CD4-positive, alpha-beta T cell treated with Interleukin-6 for 4 hours (primary cell): ENCODE results near the gene COL8A2.
"Not testable (repeated sequence)": the region's sequence is repeated elsewhere in the genome, so short reads cannot be mapped to it uniquely, and the experiment has no call there.

Experiments used
- DNase-seq: peaks from one replicate; pipeline ENCODE4 v3.0.0-alpha.2; 2020; ENCODE audit warnings: mixed read lengths

Gene COL8A2

DNA sequence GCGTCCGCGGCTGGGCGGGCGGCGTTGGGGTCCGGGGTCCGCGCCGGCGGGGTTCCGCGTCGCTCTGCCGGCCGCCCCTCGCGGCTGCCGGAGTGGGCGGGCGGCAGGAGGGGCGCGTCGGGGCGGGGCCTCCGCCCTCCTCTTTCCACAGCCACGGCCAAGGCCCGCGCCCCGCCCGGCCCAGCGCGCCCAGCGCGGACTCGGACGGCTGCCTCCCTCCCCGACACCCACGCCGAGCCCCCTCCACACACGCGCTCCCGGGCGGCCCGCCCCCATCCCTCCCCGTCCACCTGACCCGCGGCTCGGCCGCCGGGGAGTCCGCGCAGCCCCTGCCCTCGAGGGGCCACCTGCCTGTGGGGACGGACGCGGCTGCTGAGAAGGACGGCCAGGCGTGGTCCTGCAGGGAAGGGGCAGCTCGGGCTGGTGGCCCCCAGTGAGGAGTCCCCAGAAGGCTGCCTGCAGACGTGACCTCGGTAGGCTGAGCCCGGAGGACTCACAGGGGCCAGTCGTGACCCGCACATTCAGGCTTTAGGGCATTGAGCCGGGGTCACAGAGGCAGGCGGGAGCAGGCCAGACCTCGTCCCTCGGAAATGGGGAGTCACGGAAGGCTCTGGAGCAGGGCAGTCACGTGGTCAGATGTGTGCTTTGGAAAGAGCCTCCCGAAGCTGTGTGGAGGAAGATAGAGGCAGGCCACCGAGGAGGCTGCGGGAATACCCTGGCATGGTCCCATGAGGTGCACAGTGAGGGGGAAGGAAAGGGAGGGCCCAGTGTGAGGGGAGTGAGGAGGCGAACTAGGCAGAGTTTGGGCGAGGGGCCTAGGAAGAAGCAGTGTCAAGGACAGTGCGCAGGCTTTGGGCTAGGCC is at the start of gene COL8A2:
Gene COL8A2, minus strand, starts transcription at position 94 of the 863 bp plus-strand sequence. CDS start 24,980 bp downstream, outside the sequence.
- no peak for DNase-seq

DNA sequence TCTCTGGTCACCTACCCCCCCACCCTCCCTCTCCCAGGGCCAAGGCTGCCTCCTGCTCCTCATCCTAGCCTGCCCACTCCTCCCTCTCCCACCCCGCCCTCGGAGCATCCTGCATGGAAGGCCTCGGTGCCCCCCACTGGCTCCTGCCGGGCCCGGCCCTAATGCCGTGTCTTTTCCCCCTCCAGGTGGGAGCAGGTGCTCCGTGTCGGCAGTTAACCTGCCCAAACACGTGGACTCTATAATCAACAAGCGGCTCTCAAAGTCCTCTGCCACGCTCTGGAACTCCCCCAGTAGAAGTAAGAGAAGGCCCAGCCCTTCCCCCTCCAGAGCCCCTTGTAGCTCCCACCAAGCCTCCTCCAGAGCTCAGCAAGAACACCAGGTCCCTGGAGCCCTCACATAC is 49.7 kb upstream of the COL8A2 start:
- DNase-seq = no peak

DNA sequence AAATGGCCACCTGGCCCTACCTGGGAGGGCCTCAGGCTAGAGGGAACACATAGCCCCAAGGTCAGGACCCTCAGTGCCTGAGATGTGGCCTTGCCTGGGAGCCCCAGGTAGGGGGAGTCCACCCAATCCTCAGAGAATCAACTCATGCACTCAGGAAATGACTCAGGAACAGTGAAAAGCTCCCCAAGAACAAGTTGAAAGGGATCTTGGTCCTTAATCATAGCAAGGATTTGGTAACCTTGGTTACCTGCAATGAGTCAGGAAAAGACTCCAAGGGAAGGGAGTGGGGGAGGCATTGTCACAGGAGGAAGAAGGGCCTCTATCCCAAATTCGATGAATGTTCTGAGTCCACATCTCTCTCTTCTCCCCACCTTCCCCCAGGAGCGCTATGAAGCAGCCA is 48.0 kb upstream of the COL8A2 start:
- DNase-seq = no peak

DNA sequence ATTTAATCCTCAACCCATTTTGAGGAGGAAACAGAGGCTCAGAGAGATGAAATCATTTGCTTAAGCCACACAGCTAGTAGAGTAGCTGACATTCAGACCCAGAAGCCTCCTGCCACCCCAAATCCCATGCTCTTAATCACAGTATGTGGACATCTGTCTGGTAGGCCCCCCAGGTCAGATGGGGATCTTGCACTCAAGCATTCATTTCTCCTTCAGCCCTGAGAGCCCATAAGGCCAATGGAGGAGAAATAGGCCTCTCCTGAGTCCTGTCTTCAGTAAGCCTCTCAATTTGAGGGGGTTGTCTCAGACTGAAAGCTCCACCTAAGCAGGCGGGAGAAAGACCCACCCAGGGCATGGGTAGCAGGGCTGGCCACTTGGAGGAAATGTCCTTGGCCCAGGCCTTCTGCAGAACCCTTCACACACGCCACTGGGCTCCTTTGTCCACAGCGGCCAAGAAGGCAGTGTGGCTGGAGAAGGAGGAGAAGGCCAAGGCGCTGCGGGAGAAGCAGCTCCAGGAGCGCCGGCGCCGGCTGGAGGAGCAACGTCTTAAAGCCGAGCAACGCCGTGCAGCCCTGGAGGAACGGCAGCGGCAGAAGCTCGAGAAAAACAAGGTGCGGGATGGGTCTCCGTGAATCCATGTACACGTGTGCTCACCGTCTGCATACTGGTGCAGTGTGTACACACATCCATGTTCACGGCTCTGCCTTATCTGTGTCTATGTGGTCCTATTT is 47.2 kb upstream of the COL8A2 start:
- DNase-seq = no peak

DNA sequence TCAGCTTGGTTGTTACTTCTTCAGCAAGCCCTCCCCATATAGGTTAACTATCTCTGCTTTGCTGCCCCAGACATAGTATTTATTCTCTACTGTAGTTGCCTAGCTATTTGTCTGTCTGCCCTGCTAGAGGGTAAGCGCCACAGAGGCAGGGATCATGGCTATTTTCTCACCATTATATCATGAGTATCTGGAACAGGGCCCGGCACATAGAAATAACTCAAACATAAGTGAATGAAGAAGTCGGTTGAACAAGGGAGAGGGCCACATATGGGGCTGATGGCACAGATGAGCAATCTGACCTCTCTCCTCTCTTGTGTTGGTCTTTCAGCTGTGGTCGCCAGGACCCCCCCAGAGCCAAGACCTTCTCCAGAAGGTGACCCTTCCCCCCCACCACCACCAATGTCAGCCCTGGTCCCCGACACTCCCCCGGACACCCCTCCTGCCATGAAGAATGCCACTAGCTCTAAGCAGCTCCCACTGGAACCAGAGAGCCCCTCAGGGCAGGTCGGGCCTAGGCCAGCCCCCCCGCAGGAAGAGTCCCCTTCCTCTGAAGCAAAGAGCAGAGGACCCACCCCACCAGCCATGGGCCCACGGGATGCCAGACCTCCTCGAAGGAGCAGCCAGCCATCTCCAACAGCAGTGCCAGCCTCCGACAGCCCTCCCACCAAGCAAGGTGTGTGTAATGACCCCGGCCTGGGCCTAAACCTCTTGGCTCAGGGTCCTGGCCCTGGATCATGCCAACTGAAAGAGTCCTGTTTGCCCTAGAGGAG is 45.8 kb upstream of the COL8A2 start:
- no peak for DNase-seq

DNA sequence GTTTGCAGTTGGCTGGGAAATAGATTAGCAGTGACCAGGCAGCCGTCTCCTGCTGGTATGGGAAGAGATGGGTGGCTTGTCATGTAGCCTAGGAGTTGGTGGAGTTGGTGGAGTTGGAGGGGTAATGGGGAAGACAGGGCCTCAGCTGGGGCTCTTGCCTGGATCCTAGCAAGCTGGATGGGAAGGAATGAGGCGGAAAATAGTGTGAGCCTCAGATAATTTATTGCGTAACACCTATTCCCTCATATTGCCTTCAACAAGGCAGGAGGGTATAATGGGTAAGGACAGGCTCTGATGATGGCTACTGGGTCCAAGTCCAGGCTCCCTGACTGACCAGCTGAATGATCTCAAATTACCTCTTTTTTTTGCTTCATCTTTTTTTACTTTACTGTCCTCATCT is 43.5 kb upstream of the COL8A2 start:
- no peak for DNase-seq

DNA sequence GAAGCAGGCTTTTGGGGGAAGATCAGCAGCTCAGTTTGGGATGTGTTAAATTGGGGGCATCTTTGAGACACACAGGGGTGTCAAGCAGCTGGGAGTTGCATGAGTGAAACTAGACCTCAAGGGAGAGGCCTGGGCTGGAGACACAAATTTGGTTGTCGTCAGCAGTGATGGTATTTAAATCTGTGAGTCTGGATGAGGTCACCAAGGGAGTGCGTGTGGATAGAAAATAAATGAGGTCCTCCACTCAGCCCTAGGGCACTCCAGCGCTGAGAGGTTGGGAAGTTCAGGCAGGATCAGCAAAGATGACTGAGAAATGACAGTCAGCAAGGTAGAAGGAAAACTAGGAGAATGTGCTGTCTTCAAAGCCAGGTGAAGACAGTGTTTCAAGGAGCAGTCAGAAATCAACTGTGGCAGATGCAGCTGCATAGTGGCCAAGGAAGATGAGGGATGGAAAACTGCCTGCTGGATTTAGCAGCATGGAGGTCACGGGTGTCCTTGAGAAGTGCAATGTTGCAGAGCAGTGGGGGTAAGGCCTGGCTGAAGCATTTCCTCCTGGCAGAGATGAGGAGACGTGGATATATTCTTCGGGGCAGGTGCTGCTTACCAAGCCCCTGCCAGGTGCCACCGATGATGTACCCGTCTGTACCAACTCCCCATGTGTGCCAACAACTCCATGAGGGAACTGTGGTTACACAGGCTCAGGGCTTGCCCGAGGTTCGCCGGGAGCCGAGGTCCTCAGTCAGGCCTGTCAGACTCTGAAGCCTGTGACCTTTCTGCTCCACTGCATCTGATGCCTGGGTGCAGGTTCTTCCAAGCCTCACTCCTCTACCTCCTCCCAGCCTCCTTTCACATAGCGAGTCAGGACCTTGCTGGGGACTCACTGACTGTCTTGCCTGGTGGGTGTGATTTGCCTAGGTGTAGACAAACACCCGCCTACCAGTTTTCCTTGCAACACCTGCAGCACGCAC is 42.2 kb upstream of the COL8A2 start:
- DNase-seq = no peak

DNA sequence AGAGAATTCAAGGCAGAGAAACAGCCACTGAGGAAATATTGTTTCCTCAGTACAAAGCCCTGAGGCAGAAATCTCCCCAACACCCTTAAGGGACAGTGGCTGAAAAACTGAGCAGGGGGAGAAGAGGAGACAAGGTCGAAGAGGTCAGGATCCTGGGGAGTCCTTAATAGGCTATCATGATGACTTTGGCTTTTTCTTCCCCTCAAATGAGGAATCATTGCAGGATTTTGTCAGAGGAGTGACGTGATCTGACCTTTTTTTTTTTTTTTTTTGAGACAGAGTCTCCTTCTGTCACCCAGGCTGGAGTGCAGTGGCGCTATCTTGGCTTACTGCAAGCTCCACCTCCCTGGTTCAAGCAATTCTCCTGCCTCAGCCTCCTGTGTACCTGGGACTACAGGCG is 41.1 kb upstream of the COL8A2 start:
- DNase-seq = no peak

DNA sequence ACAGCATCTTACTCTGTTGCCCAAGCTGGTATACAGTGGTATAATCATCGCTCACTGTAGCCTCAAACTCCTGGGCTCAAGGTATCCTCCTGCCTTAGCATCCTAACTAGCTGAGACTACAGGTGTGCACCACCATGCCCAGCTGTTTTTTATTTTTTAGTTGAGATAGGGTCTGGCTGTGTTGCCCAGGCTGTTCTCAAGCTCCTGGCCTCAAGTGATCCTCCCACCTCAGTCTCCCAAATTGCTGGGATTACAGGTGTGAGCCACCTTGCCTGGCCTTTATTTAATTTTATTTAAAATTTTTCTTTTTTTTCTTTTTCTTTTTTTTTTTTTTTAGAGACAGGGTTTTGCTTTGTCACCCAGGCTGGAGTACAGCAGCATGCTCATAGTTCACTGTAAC is 40.1 kb upstream of the COL8A2 start:
- DNase-seq = no peak

DNA sequence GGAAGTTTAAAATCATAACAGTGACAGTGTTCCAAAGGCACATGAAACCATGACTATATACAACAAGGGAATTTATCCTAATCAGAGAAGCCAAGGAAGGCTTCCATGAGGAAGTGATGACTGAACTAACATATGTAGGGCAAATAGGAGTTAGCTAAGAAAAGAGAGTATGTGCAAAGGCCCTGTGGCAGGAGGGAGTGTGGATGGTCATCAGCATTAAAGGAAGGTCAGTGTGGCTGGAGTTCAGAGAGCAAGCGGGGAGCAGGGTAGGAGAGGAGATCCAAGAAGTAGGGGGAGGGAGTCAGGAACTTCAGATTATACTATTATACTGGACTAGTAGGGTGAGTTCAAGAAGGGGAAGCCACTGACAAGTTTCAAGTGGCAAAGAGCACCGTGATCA is 39.3 kb upstream of the COL8A2 start:
- no peak for DNase-seq

DNA sequence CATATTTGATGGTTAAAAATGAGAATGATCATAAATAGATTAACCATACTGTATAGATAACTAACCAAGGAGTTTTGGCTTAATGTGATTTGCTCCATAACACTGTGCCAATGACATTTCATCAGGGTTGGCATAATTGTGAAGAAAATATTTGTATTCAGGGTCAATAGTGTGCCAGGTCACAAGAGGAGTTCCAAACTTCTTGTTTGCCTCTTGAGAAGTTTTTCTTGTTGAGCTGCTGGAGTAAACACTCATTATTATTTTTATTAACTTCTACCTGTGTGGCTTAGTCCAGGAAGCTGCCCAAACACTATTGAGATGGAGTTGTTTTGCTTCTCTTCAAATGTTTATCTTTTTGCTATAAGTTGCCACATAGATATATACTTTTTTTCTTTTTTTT is 38.4 kb upstream of the COL8A2 start:
- no peak for DNase-seq

DNA sequence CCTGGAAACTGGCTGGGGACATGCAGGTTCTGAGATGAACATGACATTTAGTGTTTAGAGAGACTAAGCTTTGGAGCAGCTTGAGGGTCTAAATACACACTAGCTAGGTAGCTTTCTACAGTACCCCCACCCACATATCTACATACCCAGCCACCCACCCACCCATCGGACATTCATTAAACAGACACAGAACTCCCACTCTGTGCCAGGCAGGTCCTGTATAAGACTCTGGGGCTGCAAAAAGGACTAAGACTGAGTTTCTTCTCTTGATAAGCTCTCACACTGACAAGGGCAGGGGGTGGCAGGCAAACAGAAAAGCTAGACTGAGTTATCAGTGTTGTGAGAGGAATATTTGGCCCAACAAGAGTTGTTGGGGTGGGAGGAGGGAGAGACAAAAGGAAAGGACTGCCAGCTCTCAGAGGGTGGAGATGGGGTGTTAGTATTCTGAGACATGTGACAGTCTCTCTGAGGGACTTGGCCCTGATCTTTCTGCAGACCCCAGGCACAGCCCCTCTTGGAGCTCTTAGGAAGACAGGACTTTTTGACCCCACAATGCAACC is 37.7 kb upstream of the COL8A2 start:
- DNase-seq = no peak

DNA sequence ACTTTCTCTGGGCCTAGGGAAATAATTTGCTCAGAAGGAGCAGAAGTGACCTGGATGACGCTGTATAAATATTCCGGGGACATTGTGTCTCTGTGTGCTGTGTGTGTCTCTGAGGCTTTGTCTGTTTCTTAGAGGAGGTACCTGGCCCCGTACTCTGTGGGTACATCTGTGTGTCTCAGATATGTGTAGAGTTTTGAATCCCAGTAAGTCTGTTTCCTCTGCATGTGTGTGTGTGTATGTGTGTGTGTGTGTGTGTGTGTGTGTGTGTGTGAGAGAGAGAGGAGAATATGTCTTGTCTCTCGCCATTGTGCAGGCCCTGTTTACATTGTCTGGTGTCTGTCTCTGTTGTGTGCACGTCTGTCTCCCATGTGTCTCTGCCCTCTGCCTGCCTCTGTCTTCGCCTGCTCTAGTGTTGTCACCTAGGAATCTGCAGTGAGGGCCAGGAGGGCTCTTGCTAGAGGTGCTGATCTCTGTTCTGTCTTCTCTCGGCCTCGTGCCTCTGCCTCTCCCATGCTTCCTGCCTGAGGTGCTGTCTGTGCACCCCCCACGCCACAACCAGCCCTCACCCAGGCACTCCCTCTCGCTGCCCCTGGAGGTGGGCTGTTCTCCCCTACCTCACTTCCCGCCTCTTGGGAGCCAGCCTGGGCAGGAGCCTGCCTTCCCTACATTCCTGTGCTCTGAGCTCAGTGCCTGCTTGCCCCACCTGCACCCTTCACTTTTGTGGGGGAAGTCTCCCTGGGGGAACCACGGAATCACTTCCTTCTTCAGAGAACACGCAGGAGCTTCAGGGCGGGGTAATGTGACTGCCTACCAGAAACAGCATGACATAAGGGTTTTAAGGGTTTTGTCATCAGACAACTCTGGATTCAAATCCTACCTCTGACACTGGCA is 36.9 kb upstream of the COL8A2 start:
- peak; percentile 67 for DNase-seq

DNA sequence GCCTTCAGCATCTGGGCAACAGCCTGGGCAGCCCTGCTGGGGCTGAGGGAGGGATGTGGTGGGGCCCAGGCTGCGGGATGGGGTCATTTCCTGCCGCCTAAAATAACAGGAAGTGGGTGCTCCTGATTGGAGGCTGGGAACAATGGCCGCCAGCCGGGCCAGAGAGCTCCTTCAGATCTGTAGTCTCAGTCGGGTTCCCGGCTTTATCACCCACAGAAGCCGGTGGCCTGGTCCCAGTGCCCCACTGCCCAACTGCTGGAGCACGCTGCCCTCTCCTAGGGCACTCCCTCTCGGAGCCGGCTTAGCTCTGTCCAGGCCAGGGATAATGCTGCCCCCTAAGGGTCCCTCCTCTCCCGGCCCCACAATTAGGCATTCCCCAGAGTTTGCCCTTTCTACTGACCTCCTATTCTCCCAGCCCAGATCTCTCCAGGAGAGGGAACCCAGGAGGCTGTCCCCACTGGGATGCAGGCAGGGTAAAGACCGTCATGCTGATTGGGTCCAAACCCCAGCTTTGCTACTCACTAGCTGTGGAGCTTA is 36.0 kb upstream of the COL8A2 start:
- peak; percentile 78 for DNase-seq

DNA sequence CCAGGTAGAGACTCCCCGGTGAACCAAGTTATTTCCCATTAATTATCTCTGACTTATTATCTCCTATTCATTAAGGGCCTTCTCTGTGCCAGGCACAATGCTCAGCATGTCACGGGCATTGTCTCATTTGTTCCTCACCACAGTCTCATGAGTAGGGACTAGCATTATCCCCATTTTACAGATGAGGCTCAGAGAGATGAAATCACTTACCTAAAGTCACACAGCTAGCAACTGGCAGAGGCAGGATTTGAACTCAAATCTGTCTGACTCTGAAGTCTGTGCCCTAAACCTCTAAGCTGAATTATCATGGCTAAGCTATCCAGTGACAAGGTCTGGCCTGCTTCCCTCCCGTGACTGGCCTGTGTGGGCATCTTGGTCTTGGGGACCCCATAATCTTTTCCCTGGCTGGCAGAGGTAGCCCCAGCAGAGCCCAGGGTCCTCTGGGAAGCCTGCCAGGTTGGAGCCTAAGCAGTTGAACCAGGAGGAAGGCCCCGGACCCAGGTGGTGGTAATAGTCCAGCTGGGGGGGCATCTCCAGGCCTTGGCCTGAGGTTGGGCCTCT is 35.4 kb upstream of the COL8A2 start:
- no peak for DNase-seq

DNA sequence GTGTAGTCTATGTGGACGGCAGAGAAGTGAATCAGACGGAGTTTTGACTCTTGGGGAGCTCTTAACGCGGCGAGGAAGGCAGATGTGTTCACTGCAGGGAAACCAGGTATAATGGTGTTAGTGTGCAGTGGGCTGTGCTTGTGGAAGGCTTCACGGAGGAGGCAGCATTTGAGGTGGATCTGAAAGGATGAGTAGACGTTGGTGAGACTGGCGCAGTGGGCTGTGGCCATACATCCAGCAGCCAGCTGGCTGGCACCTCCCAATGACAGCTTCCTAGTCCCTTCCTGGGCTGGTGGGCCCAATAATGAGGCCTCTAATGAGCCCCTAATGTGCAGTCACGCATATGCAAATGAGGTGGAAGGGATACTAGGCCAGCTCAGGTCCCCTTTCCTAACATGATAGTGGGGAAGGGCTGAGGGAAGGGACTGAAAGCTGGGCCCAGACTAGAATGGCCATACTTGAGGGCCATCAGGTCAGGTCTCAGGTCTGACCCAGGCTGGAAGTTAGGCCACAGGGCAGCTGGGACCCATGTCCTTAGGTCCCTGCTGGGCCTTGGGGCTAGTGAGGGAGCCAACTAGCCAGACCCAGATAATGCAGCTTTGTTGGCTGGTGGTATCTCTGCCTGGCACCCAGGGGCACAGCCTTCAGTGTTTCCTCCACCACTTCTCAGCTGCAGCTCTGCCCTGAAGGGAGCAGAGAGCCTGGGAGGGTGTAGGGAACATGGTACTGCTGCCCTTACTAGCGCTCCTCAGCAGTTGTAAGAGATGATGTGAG is 34.8 kb upstream of the COL8A2 start:
- peak; percentile 28 for DNase-seq

DNA sequence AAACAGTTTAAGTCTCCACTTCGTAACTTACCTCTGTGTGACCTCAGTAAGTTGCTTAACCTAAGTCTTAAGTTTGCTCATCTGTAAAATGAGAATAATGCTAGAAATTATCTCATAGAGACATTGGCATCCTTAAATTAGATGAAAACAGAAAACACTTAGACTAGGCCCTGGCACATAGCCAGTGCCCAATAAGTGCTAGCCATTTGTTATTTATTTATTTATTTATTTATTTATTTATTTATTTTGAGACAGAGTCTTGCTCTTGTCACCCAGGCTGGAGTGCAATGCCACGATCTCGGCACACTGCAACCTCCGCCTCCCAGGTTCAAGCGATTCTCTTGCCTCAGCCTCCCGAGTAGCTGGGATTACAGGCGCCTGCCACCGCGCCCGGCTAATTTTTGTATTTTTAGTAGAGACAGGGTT is 33.8 kb upstream of the COL8A2 start:
- not testable (repeated sequence) for DNase-seq

DNA sequence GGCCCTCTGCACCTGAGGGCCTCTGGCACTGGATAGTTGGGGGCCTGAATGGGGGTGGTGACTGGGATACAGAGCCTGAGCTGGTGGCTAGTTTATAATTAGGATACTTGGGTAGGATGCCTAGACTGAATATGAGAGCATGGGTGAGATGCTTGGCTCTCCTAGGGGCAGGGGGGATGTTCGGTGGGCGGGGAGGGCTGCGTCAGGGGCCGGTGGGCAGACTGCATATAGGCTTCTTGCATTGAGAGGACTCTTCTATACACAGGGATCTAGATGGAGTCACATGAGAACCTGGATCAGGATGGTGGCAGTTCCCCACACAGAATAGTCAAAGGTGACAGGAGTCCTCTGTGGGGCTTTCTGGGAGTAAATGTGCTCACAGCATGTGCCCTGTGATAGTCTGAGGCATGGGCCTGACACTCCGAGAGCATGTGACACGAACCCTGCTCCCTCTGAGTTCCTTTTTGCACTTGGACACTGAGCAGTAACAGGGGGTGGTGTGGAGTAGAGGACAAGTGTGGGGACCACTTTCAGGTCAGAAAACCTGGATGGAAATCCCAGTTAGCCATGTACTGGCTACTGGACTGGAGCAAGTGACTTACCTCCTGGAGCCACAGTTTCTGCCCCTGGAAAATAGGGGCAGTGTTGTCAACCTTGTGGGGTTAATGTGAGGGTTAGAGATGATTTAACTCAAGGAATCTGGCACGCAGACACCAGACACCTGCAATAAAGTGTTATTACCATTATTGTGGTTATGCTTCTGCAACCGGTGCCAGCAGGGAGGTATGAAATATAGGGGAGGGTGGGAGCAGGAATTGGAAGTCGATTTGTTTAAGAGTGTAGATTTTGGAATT is 33.2 kb upstream of the COL8A2 start:
- no peak for DNase-seq
